Liver (tissue), 9 donors: ENCODE data around the gene NCAM1. TPM values are rescaled to one million over a fixed set of nuclear protein-coding genes. Genes with fewer than 3 reads are reported as not detected.

Experiments used
- DNase-seq: peaks from one replicate; pipeline ENCODE4 v3.0.0-alpha.2; 2017; ENCODE audit warnings: low spot score
- H3K27ac ChIP-seq, 2 donors: one replicate each; pipeline ENCODE4 v1.7.0; 2013; ENCODE audit warnings: inconsistent platforms in 2 of 2, low read length in 2 of 2, control low read depth in 1 of 2, low read depth in 1 of 2, mild to moderate bottlenecking in 1 of 2
- H3K27me3 ChIP-seq, 4 donors: one replicate each; pipeline versions ENCODE4 v1.6.1 to v1.7.0; 2013; ENCODE audit warnings: low read length in 3 of 4, inconsistent platforms in 1 of 4, mild to moderate bottlenecking in 1 of 4, moderate library complexity in 1 of 4; ENCODE audit not compliant: control insufficient read depth in 4 of 4, insufficient read depth in 4 of 4
- H3K36me3 ChIP-seq, 4 donors: one replicate each; pipeline versions ENCODE4 v1.6.1 to v1.7.0; 2013; ENCODE audit warnings: low read length in 3 of 4, mild to moderate bottlenecking in 3 of 4, low read depth in 1 of 4, moderate library complexity in 1 of 4; ENCODE audit not compliant: control insufficient read depth in 4 of 4, insufficient read depth in 3 of 4
- H3K4me1 ChIP-seq, 4 donors: one replicate each; pipeline versions ENCODE4 v1.6.1 to v1.7.0; 2013; ENCODE audit warnings: low read length in 3 of 4, mild to moderate bottlenecking in 3 of 4, moderate library complexity in 1 of 4; ENCODE audit not compliant: control insufficient read depth in 4 of 4, insufficient read depth in 4 of 4
- H3K4me3 ChIP-seq, 3 donors: one replicate each; pipeline versions ENCODE4 v1.6.1 to v1.7.0; 2013; ENCODE audit warnings: low read length in 3 of 3, control low read depth in 1 of 3, low read depth in 1 of 3, mild to moderate bottlenecking in 1 of 3
- H3K9ac ChIP-seq, 2 donors: one replicate each; pipeline ENCODE4 v1.7.0; 2013; ENCODE audit warnings: low read length in 2 of 2, mild to moderate bottlenecking in 2 of 2, moderate library complexity in 2 of 2, control low read depth in 1 of 2, low read depth in 1 of 2
- H3K9me3 ChIP-seq, 4 donors: one replicate each; pipeline versions ENCODE4 v1.6.1 to v1.7.0; 2013; ENCODE audit warnings: low read length in 3 of 4; ENCODE audit not compliant: control insufficient read depth in 4 of 4
- ATF3 ChIP-seq: IDR thresholded peaks from 2 replicates; pipeline ENCODE4 v1.6.1; 2016; ENCODE audit warnings: antibody characterized with exemption
- CTCF ChIP-seq: fragments of 150-350 bp; IDR thresholded peaks from 2 replicates; pipeline ENCODE4 v1.5.1; 2017; ENCODE audit warnings: improper control_type of control experiment, low read depth, low read length; ENCODE audit not compliant: missing input control
- EGR1 ChIP-seq, 2 donors: IDR thresholded peaks; 2 replicates each; pipeline ENCODE4 v1.6.1; 2016 to 2018; ENCODE audit warnings: antibody characterized with exemption in 2 of 2, low read depth in 2 of 2
- FOXA1 ChIP-seq: IDR thresholded peaks from 2 replicates; pipeline ENCODE4 v1.6.1; 2016; ENCODE audit warnings: antibody characterized with exemption
- FOXA2 ChIP-seq: IDR thresholded peaks from 2 replicates; pipeline ENCODE4 v1.6.1; 2016; ENCODE audit warnings: antibody characterized with exemption
- GABPA ChIP-seq, 2 donors: IDR thresholded peaks in 1 of 2; conservative IDR thresholded peaks in 1 of 2; 2 replicates each; pipeline ENCODE4 v1.6.1; 2016; ENCODE audit warnings: antibody characterized with exemption in 2 of 2, mild to moderate bottlenecking in 1 of 2, moderate library complexity in 1 of 2
- HNF4A ChIP-seq, 2 donors: conservative IDR thresholded peaks; 2 replicates each; pipeline ENCODE4 v1.6.1; 2016; ENCODE audit warnings: antibody characterized with exemption in 2 of 2, mild to moderate bottlenecking in 2 of 2
- HNF4G ChIP-seq: IDR thresholded peaks from 2 replicates; pipeline ENCODE4 v1.6.1; 2016; ENCODE audit warnings: antibody characterized with exemption
- JUND ChIP-seq, 2 donors: IDR thresholded peaks; 2 replicates each; pipeline ENCODE4 v1.6.1; 2016; ENCODE audit warnings: antibody characterized with exemption in 2 of 2
- MAX ChIP-seq: IDR thresholded peaks from 2 replicates; pipeline ENCODE4 v1.6.1; 2016; ENCODE audit warnings: antibody characterized with exemption
- NR2F2 ChIP-seq: IDR thresholded peaks from 2 replicates; pipeline ENCODE4 v1.6.1; 2016; ENCODE audit warnings: antibody characterized with exemption
- RAD21 ChIP-seq, 2 donors: IDR thresholded peaks; 2 replicates each; pipeline ENCODE4 v1.6.1; 2016; ENCODE audit warnings: antibody characterized with exemption in 2 of 2, mild to moderate bottlenecking in 2 of 2
- REST ChIP-seq: IDR thresholded peaks from 2 replicates; pipeline ENCODE4 v1.6.1; 2016; ENCODE audit warnings: antibody characterized with exemption, mild to moderate bottlenecking
- RXRA ChIP-seq, 2 donors: IDR thresholded peaks; 2 replicates each; pipeline ENCODE4 v1.6.1; 2017 to 2018; ENCODE audit warnings: antibody characterized with exemption in 2 of 2, mild to moderate bottlenecking in 1 of 2
- SP1 ChIP-seq: IDR thresholded peaks from 2 replicates; pipeline ENCODE4 v1.6.1; 2018; ENCODE audit warnings: antibody characterized with exemption, mild to moderate bottlenecking
- TAF1 ChIP-seq: conservative IDR thresholded peaks from 2 replicates; pipeline ENCODE4 v1.6.1; 2016; ENCODE audit warnings: antibody characterized with exemption, mild to moderate bottlenecking
- YY1 ChIP-seq: IDR thresholded peaks from 2 replicates; pipeline ENCODE4 v1.6.1; 2016; ENCODE audit warnings: antibody characterized with exemption, mild to moderate bottlenecking
- ZBTB33 ChIP-seq: IDR thresholded peaks from 2 replicates; pipeline ENCODE4 v1.6.1; 2016; ENCODE audit warnings: antibody characterized with exemption
- WGBS: extraction: QIAGEN DNeasy Blood & Tissue Kit; methylation state at CpG from one replicate; pipeline ENCODE4 v1.1.7; 2013; 5-methylcytosine and 5-hydroxymethylcytosine counted together
- polyA plus RNA-seq, 2 donors: library from polyadenylated mRNA; stranded (reverse) in 1 of 2; unstranded in 1 of 2; fragments of 200-250 nt in 1 of 2; fragments of >200 nt in 1 of 2; fragmentation: Nextera tagmentation in 1 of 2; extraction: Ambion mirVana in 1 of 2; gene quantifications; one replicate each; pipeline versions ENCODE4 v1.2.1 to v1.2.3, GENCODE V29; 2013 to 2015
- total RNA-seq, 2 donors: library from RNA; depleted of rRNA; stranded (reverse); fragments of >200 nt; gene quantifications; one replicate each; pipeline ENCODE4 v1.2.3, GENCODE V29; 2014
- donor health status: healthy.
- donor health status: healthy.
- donor health status: healthy.
- donor health status: healthy.
- donor health status: healthy.

The NCAM1 gene
- total and polyA plus RNA-seq, 4 donors: 0.65 to 2.1 (median 0.88) TPM

GRCh38 chr11:113199866-113200265 is 238.6 kb downstream of the NCAM1 start:
- H3K36me3 ChIP-seq: no peaks in the 10 kb centered on the region
- TF ChIP-seq NR2F2: no peak
- no peak for TF ChIP-seq ATF3
- TF ChIP-seq HNF4G: no peak
- no peak for TF ChIP-seq ZBTB33
- no peak for TF ChIP-seq MAX
- TF ChIP-seq EGR1 (IDR thresholded peaks at IDR 0.05; ENCODE audit: low read depth in 2 of 2): no peak
- TF ChIP-seq SP1: no peak
- TF ChIP-seq RAD21 (IDR thresholded peaks at IDR 0.05): no peak
- no peak for TF ChIP-seq TAF1
- no peak overlapping the region for H3K4me3 ChIP-seq
- no peak overlapping the region for H3K9ac ChIP-seq
- no peaks in the 10 kb centered on the region for H3K27me3 ChIP-seq
- H3K27ac ChIP-seq: no peak overlapping the region
- H3K9me3 ChIP-seq: no peaks in the 10 kb centered on the region
- no peaks in the 10 kb centered on the region for H3K4me1 ChIP-seq
- WGBS: 66% methylated on average over 5 of the region's 5 CpGs
- DNase-seq: no peak

- DNase-seq: no peak
- H3K4me3 ChIP-seq: no peak overlapping the region
- H3K27me3 ChIP-seq: no peaks in the 10 kb centered on the region
- no peaks in the 10 kb centered on the region for H3K9me3 ChIP-seq
- no peak for TF ChIP-seq REST
- TF ChIP-seq JUND (IDR thresholded peaks at IDR 0.05): no peak
- TF ChIP-seq EGR1 (IDR thresholded peaks at IDR 0.05; ENCODE audit: low read depth in 2 of 2): no peak
- no peak for TF ChIP-seq FOXA2
- TF ChIP-seq GABPA (IDR thresholded peaks at IDR 0.05 in 1 of 2, conservative IDR thresholded peaks at IDR 0.05 in 1 of 2): no peak
- TF ChIP-seq FOXA1: no peak
- no peak for TF ChIP-seq HNF4G
- no peak for TF ChIP-seq ATF3
- no peak for TF ChIP-seq HNF4A (conservative IDR thresholded peaks at IDR 0.05)
- no peak for TF ChIP-seq NR2F2
- TF ChIP-seq TAF1: no peak
- no peak for TF ChIP-seq YY1
- no peak for TF ChIP-seq SP1
- TF ChIP-seq RXRA (IDR thresholded peaks at IDR 0.05): no peak
- no peak for TF ChIP-seq CTCF
- no peak for TF ChIP-seq MAX
- TF ChIP-seq ZBTB33: no peak
- TF ChIP-seq RAD21 (IDR thresholded peaks at IDR 0.05): no peak
- WGBS: 72% methylated on average over 12 of the region's 12 CpGs
- H3K36me3 ChIP-seq: no peaks in the 10 kb centered on the region
- H3K4me1 ChIP-seq: no peaks in the 10 kb centered on the region
- no peak overlapping the region for H3K27ac ChIP-seq
- H3K9ac ChIP-seq: no peak overlapping the region
Observed at GRCh38 chr11:113201054-113201818, 240.0 kb downstream of the NCAM1 start.
